Prostate gland (tissue), 2 donors: ENCODE data around the gene PADI1.

Experiments used
- CTCF ChIP-seq, 4 experiments: fragments of 200-600 bp in 2 of 4; fragments of 450-650 bp in 2 of 4; sonication (generic) in 2 of 4; IDR thresholded peaks; 1 replicate in 3 of 4; 2 replicates in 1 of 4; pipeline ENCODE4 v1.5.1; 2016 to 2019; ENCODE audit warnings: antibody characterized with exemption in 4 of 4, mild to moderate bottlenecking in 2 of 4, moderate library complexity in 2 of 4
- POLR2A ChIP-seq: fragments of 450-650 bp; IDR thresholded peaks from one replicate; pipeline ENCODE4 v1.6.1; 2016; ENCODE audit warnings: antibody characterized with exemption, mild to moderate bottlenecking

GRCh38 chr1:17224434-17224833, 19.5 kb downstream of the PADI1 start:
- TF ChIP-seq POLR2A, result no peak
- TF ChIP-seq CTCF (IDR thresholded peaks at IDR 0.05), result no peak
